WTC11 (cell line): ENCODE data around the gene FGF12. TPM values are rescaled to one million over a fixed set of nuclear protein-coding genes. Genes with fewer than 3 reads are reported as not detected.

Experiments used
- ATAC-seq: fragments of 200-7000 bp; cut with Tn5 transposase; 2 replicates; pipeline ENCODE4 v1.10.0; 2021; ENCODE audit warnings: mild to moderate bottlenecking, moderate library complexity
- CTCF ChIA-PET: fragments of 300-600 bp; sonication (Branson Sonifier 250); formaldehyde crosslinking; loops from one replicate; lab custom pipeline; 2021; ENCODE audit warnings: antibody characterized with exemption; lab: Charles Lee
- POLR2A ChIA-PET: fragments of 350-600 bp; sonication (Branson Sonifier 250); formaldehyde crosslinking; loops from one replicate; lab custom pipeline; 2021; ENCODE audit warnings: antibody characterized with exemption; lab: Charles Lee
- DNase-seq: peaks from one replicate; pipeline ENCODE4 v3.0.0; 2021; ENCODE audit warnings: low spot score
- H3K27ac Mint-ChIP-seq: 2 replicates; pipeline ENCODE4 v1.8.0; 2021; ENCODE audit warnings: mixed read lengths
- H3K27me3 Mint-ChIP-seq: 2 replicates; pipeline ENCODE4 v1.8.0; 2021; ENCODE audit warnings: low read depth, mild to moderate bottlenecking, moderate library complexity, mixed read lengths
- H3K36me3 Mint-ChIP-seq: 2 replicates; pipeline ENCODE4 v1.8.0; 2021; ENCODE audit warnings: mixed read lengths
- H3K4me1 Mint-ChIP-seq: 2 replicates; pipeline ENCODE4 v1.8.0; 2022; ENCODE audit warnings: mixed read lengths
- H3K4me3 Mint-ChIP-seq: 2 replicates; pipeline ENCODE4 v1.8.0; 2021; ENCODE audit warnings: mild to moderate bottlenecking, moderate library complexity, mixed read lengths
- H3K9me3 Mint-ChIP-seq: 2 replicates; pipeline ENCODE4 v1.8.0; 2021; ENCODE audit warnings: mixed read lengths
- ATF1 ChIP-seq: sonication (generic); formaldehyde crosslinking; IDR thresholded peaks from 2 replicates; pipeline ENCODE4 v1.8.1; 2023; ENCODE audit warnings: mild to moderate bottlenecking, moderate library complexity, missing genetic modification reagents
- CTCF ChIP-seq: fragments of 200-600 bp; IDR thresholded peaks from 2 replicates; pipeline ENCODE4 v1.8.0; 2022; ENCODE audit warnings: antibody characterized with exemption
- ERG ChIP-seq: fragments of 250-450 bp; sonication (Bioruptor Pico); IDR thresholded peaks from 2 replicates; pipeline ENCODE4 v1.8.0; 2021; ENCODE audit warnings: mild to moderate bottlenecking
- GTF2I ChIP-seq: fragments of 250-450 bp; sonication (Bioruptor Pico); conservative IDR thresholded peaks from 2 replicates; pipeline ENCODE4 v1.4.0; 2021; ENCODE audit warnings: mild to moderate bottlenecking
- MYBL2 ChIP-seq: sonication (generic); formaldehyde crosslinking; IDR thresholded peaks from 2 replicates; pipeline ENCODE4 v1.8.1; 2023; ENCODE audit warnings: mild to moderate bottlenecking, moderate library complexity, missing genetic modification reagents
- NFATC4 ChIP-seq: fragments of 250-450 bp; sonication (Bioruptor Pico); IDR thresholded peaks from 2 replicates; pipeline ENCODE4 v1.9.0; 2021; ENCODE audit warnings: mild to moderate bottlenecking
- NR2C2 ChIP-seq: sonication (generic); formaldehyde crosslinking; IDR thresholded peaks from 2 replicates; pipeline ENCODE4 v1.8.0; 2022; ENCODE audit warnings: mild to moderate bottlenecking, missing genetic modification reagents
- SMAD4 ChIP-seq: sonication (generic); formaldehyde crosslinking; IDR thresholded peaks from 2 replicates; pipeline ENCODE4 v1.8.0; 2022; ENCODE audit warnings: mild to moderate bottlenecking, missing genetic modification reagents
- SP1 ChIP-seq: sonication (generic); formaldehyde crosslinking; conservative IDR thresholded peaks from 2 replicates; pipeline ENCODE4 v1.8.1; 2022; ENCODE audit warnings: missing genetic modification reagents
- STAT6 ChIP-seq: sonication (generic); formaldehyde crosslinking; conservative IDR thresholded peaks from 2 replicates; pipeline ENCODE4 v1.8.1; 2023; ENCODE audit warnings: mild to moderate bottlenecking, low read depth, missing genetic modification reagents, moderate library complexity
- TEAD4 ChIP-seq: sonication (generic); formaldehyde crosslinking; IDR thresholded peaks from 2 replicates; pipeline ENCODE4 v1.8.0; 2022; ENCODE audit warnings: mild to moderate bottlenecking, missing genetic modification reagents
- ZMAT4 ChIP-seq: fragments of 250-450 bp; sonication (Bioruptor Pico); IDR thresholded peaks from 2 replicates; pipeline ENCODE4 v1.9.0; 2021; ENCODE audit warnings: mild to moderate bottlenecking
- ZNF671 ChIP-seq: fragments of 250-450 bp; sonication (Bioruptor Pico); IDR thresholded peaks from 2 replicates; pipeline ENCODE4 v1.8.0; 2021; ENCODE audit warnings: mild to moderate bottlenecking
- total RNA-seq: library from RNA; stranded (reverse); gene quantifications from 3 replicates; pipeline ENCODE4 v1.2.3, GENCODE V29; 2021
- TF ChIP-seq, protein P1 (sequence below): sonication (generic); formaldehyde crosslinking; IDR thresholded peaks from 2 replicates; pipeline ENCODE4 v1.8.1; 2022; ENCODE audit warnings: low read depth, mild to moderate bottlenecking, moderate library complexity, missing genetic modification reagents, borderline replicate concordance
- TF ChIP-seq, protein P2 (sequence below): sonication (generic); formaldehyde crosslinking; IDR thresholded peaks from 2 replicates; pipeline ENCODE4 v1.8.1; 2022; ENCODE audit warnings: mild to moderate bottlenecking, moderate library complexity, missing genetic modification reagents
- TF ChIP-seq, protein P3 (sequence below): sonication (generic); formaldehyde crosslinking; IDR thresholded peaks from 2 replicates; pipeline ENCODE4 v1.8.1; 2022; ENCODE audit warnings: missing genetic modification reagents, borderline replicate concordance
- TF ChIP-seq, protein P4 (sequence below): sonication (generic); formaldehyde crosslinking; IDR thresholded peaks from 2 replicates; pipeline ENCODE4 v1.8.0; 2022; ENCODE audit warnings: mild to moderate bottlenecking, missing genetic modification reagents

FGF12 gene
- total RNA-seq, 1 experiment from 2014 or later, result 13.5 TPM

- H3K4me3 Mint-ChIP-seq, result no peak overlapping the region
- no peaks in the 10 kb centered on the region for H3K36me3 Mint-ChIP-seq
- ATAC-seq, result no peak
- TF ChIP-seq TEAD4 (no peak), GTF2I (CRISPR knock-in tag) (no peak), STAT6 (no peak)
- TF ChIP-seq, protein P1, sequence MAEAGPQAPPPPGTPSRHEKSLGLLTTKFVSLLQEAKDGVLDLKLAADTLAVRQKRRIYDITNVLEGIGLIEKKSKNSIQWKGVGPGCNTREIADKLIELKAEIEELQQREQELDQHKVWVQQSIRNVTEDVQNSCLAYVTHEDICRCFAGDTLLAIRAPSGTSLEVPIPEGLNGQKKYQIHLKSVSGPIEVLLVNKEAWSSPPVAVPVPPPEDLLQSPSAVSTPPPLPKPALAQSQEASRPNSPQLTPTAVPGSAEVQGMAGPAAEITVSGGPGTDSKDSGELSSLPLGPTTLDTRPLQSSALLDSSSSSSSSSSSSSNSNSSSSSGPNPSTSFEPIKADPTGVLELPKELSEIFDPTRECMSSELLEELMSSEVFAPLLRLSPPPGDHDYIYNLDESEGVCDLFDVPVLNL (CRISPR knock-in tag), result no peak
- TF ChIP-seq, protein P2, sequence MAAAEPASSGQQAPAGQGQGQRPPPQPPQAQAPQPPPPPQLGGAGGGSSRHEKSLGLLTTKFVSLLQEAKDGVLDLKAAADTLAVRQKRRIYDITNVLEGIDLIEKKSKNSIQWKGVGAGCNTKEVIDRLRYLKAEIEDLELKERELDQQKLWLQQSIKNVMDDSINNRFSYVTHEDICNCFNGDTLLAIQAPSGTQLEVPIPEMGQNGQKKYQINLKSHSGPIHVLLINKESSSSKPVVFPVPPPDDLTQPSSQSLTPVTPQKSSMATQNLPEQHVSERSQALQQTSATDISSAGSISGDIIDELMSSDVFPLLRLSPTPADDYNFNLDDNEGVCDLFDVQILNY (CRISPR knock-in tag), result no peak
- TF ChIP-seq, protein P3, sequence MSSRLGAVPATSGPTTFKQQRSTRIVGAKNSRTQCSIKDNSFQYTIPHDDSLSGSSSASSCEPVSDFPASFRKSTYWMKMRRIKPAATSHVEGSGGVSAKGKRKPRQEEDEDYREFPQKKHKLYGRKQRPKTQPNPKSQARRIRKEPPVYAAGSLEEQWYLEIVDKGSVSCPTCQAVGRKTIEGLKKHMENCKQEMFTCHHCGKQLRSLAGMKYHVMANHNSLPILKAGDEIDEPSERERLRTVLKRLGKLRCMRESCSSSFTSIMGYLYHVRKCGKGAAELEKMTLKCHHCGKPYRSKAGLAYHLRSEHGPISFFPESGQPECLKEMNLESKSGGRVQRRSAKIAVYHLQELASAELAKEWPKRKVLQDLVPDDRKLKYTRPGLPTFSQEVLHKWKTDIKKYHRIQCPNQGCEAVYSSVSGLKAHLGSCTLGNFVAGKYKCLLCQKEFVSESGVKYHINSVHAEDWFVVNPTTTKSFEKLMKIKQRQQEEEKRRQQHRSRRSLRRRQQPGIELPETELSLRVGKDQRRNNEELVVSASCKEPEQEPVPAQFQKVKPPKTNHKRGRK (CRISPR knock-in tag), result no peak
- TF ChIP-seq, all 79 proteins: peak for 0
- Mint-ChIP-seq H3K9me3 (no peaks in the 10 kb centered on the region), H3K27ac (no peak overlapping the region), H3K27me3 (no peaks in the 10 kb centered on the region), H3K4me1 (peaks cover 11% of the 10 kb centered on the region)
- POLR2A ChIA-PET, result interaction anchor here (0.6 kb wide), 1 partner anchor 105 kb away, joined by 3 read pairs; no protein-coding TSS in a partner anchor
- DNase-seq, result no peak
- CTCF ChIA-PET, result interaction anchor here (2.4 kb wide), 1 partner anchor 105 kb away, joined by 12 read pairs; no protein-coding TSS in a partner anchor
These were observed 387.3 kb downstream of the FGF12 start for GRCh38 chr3:192340031-192340430.

- Mint-ChIP-seq H3K27me3 (no peaks in the 10 kb centered on the region), H3K4me1 (peaks cover 11% of the 10 kb centered on the region), H3K36me3 (no peaks in the 10 kb centered on the region), H3K4me3 (no peak overlapping the region), H3K27ac (no peak overlapping the region), H3K9me3 (no peaks in the 10 kb centered on the region)
- DNase-seq, result no peak
- CTCF ChIA-PET, result interaction anchor here (0.7 to 2.4 kb wide), 3 partner anchors 12 to 106 kb away, joined by 3 to 12 read pairs (median 3); no protein-coding TSS in a partner anchor
- TF ChIP-seq ERG (CRISPR knock-in tag), result no peak
- TF ChIP-seq, protein P4, sequence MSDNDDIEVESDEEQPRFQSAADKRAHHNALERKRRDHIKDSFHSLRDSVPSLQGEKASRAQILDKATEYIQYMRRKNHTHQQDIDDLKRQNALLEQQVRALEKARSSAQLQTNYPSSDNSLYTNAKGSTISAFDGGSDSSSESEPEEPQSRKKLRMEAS, result no peak
- POLR2A ChIA-PET, result interaction anchor here (0.6 kb wide), 1 partner anchor 105 kb away, joined by 3 read pairs; no protein-coding TSS in a partner anchor
- ATAC-seq, result peak; percentile 95
These were observed 388.1 kb downstream of the FGF12 start for GRCh38 chr3:192339214-192339613.

DNA sequence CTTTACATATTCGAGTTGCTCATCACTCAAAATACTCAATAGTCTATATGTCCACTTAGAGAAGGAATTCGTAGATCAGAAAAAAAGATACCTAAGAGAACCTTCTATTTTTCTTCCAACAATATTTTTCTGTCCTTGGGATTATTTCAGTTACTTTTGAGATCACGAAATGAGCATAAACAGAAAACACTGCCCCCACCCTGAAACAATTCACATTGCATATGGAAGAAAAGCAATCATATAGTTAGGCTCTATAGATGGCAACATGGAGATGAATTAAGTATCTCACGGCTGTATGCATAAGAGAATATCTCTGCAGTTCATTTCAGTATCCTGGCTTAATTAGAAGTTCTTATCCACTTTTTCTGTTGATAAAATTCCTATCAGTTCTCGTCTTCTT is 391.1 kb downstream of the FGF12 start:
- ChIA-PET POLR2A (interaction anchor here (0.6 kb wide), 1 partner anchor 118 kb away, joined by 3 read pairs; no protein-coding TSS in a partner anchor), CTCF (no interaction called here)
- TF ChIP-seq NR2C2 (CRISPR knock-in tag) (no peak), ATF1 (CRISPR knock-in tag) (no peak), ZNF671 (no peak), ZMAT4 (CRISPR knock-in tag) (no peak), MYBL2 (CRISPR knock-in tag) (no peak), SP1 (CRISPR knock-in tag) (no peak), CTCF (no peak), SMAD4 (CRISPR knock-in tag) (no peak), NFATC4 (CRISPR knock-in tag) (no peak)
- TF ChIP-seq, protein P3 (CRISPR knock-in tag), result no peak
- TF ChIP-seq, protein P4, result no peak
- no peak overlapping the region for H3K27ac Mint-ChIP-seq
- H3K36me3 Mint-ChIP-seq, result no peaks in the 10 kb centered on the region
- H3K27me3 Mint-ChIP-seq, result no peaks in the 10 kb centered on the region
- no peak for DNase-seq
- no peaks in the 10 kb centered on the region for H3K9me3 Mint-ChIP-seq
- peaks cover 34% of the 10 kb centered on the region for H3K4me1 Mint-ChIP-seq
- no peak overlapping the region for H3K4me3 Mint-ChIP-seq
- no peak for ATAC-seq
